HepG2 (cell line): ENCODE results near the gene FEM1C.

Experiments
- ASH2L ChIP-seq: fragments of 300-600, 200-600 bp; sonication (generic); IDR thresholded peaks from 2 replicates; pipeline ENCODE4 v1.7.0; 2017; ENCODE audit warnings: low read depth, mild to moderate bottlenecking, moderate library complexity, mixed read lengths, low read length; ENCODE audit not compliant: insufficient read length
- KDM5B ChIP-seq: sonication (generic); formaldehyde crosslinking; IDR thresholded peaks from 2 replicates; pipeline ENCODE4 v1.4.0; 2020; ENCODE audit warnings: missing genetic modification reagents, mild to moderate bottlenecking, borderline replicate concordance
- MED8 ChIP-seq: sonication (generic); formaldehyde crosslinking; IDR thresholded peaks from 2 replicates; pipeline ENCODE4 v1.8.1; 2023; ENCODE audit warnings: mild to moderate bottlenecking, missing genetic modification reagents; ENCODE audit not compliant: insufficient replicate concordance
- REST ChIP-seq, 2 experiments: IDR thresholded peaks; 2 replicates each; pipeline ENCODE4 v1.6.1; 2011 to 2012; ENCODE audit warnings: low read length in 2 of 2, borderline replicate concordance in 1 of 2, low read depth in 1 of 2, mild to moderate bottlenecking in 1 of 2, moderate library complexity in 1 of 2
- SP1 ChIP-seq, 2 experiments: fragments of 450-650 bp in 1 of 2; sonication (generic) in 1 of 2; formaldehyde crosslinking in 1 of 2; IDR thresholded peaks; 2 replicates each; pipeline versions ENCODE4 v1.4.0 to v1.6.1; 2016 to 2020; ENCODE audit warnings: missing genetic modification reagents in 1 of 2
- THAP7 ChIP-seq: sonication (generic); formaldehyde crosslinking; IDR thresholded peaks from 2 replicates; pipeline ENCODE4 v1.8.1; 2023; ENCODE audit warnings: mild to moderate bottlenecking, missing genetic modification reagents
- ZBTB10 ChIP-seq: sonication (generic); formaldehyde crosslinking; IDR thresholded peaks from 2 replicates; pipeline ENCODE4 v1.4.0; 2020; ENCODE audit warnings: missing genetic modification reagents, borderline replicate concordance
- ZNF24 ChIP-seq: fragments of 450-650 bp; IDR thresholded peaks from 2 replicates; pipeline ENCODE4 v1.6.1; 2017; ENCODE audit warnings: antibody characterized with exemption, mild to moderate bottlenecking
- ZNF709 ChIP-seq: sonication (generic); formaldehyde crosslinking; IDR thresholded peaks from 2 replicates; pipeline ENCODE4 v1.5.0; 2020; ENCODE audit warnings: mild to moderate bottlenecking, missing genetic modification reagents
- TF ChIP-seq, protein P1 (sequence below): sonication (generic); formaldehyde crosslinking; IDR thresholded peaks from 2 replicates; pipeline ENCODE4 v1.5.1; 2020; ENCODE audit warnings: missing genetic modification reagents, mild to moderate bottlenecking, borderline replicate concordance
- TF ChIP-seq, protein P2 (sequence below): sonication (generic); formaldehyde crosslinking; IDR thresholded peaks from 2 replicates; pipeline ENCODE4 v1.5.0; 2020; ENCODE audit warnings: mild to moderate bottlenecking, missing genetic modification reagents, moderate library complexity

DNA sequence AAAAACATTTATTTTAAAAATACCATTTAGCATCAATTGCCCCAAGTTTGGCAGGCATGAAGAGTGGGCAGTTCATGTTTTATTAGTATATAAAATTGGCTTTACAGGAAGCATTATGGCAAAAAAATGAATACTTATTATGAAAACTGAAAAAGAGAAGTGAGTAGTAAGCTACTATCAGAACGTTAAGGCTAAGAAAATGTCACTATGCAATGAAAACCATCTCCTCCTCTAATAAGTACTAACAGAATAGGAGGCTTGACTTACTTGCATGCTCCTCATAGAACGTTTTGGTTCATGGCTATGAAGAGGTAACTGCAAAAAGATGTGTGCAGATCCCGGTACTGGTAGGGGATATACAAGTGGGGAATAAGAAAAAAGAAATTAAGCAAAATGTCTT, 34.1 kb upstream of the FEM1C start:
- TF ChIP-seq, protein P1, sequence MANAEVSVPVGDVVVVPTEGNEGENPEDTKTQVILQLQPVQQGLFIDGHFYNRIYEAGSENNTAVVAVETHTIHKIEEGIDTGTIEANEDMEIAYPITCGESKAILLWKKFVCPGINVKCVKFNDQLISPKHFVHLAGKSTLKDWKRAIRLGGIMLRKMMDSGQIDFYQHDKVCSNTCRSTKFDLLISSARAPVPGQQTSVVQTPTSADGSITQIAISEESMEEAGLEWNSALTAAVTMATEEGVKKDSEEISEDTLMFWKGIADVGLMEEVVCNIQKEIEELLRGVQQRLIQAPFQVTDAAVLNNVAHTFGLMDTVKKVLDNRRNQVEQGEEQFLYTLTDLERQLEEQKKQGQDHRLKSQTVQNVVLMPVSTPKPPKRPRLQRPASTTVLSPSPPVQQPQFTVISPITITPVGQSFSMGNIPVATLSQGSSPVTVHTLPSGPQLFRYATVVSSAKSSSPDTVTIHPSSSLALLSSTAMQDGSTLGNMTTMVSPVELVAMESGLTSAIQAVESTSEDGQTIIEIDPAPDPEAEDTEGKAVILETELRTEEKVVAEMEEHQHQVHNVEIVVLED (CRISPR knock-in tag), result no peak
- TF ChIP-seq ASH2L (no peak), THAP7 (no peak), SP1 (IDR thresholded peaks at IDR 0.05) (no peak), SP1 (CRISPR knock-in tag; IDR thresholded peaks at IDR 0.05) (no peak), ZNF709 (CRISPR knock-in tag) (no peak), ZNF24 (no peak), MED8 (CRISPR knock-in tag) (no peak), KDM5B (CRISPR knock-in tag) (no peak), ZBTB10 (CRISPR knock-in tag) (no peak), REST (IDR thresholded peaks at IDR 0.05; ENCODE audit: borderline replicate concordance in 1 of 2, low read depth in 1 of 2, low read length in 2 of 2) (no peak)
- TF ChIP-seq, protein P2, sequence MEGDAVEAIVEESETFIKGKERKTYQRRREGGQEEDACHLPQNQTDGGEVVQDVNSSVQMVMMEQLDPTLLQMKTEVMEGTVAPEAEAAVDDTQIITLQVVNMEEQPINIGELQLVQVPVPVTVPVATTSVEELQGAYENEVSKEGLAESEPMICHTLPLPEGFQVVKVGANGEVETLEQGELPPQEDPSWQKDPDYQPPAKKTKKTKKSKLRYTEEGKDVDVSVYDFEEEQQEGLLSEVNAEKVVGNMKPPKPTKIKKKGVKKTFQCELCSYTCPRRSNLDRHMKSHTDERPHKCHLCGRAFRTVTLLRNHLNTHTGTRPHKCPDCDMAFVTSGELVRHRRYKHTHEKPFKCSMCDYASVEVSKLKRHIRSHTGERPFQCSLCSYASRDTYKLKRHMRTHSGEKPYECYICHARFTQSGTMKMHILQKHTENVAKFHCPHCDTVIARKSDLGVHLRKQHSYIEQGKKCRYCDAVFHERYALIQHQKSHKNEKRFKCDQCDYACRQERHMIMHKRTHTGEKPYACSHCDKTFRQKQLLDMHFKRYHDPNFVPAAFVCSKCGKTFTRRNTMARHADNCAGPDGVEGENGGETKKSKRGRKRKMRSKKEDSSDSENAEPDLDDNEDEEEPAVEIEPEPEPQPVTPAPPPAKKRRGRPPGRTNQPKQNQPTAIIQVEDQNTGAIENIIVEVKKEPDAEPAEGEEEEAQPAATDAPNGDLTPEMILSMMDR, result no peak
